ENCODE data around the gene SLC38A10.

The SLC38A10 gene

DNA sequence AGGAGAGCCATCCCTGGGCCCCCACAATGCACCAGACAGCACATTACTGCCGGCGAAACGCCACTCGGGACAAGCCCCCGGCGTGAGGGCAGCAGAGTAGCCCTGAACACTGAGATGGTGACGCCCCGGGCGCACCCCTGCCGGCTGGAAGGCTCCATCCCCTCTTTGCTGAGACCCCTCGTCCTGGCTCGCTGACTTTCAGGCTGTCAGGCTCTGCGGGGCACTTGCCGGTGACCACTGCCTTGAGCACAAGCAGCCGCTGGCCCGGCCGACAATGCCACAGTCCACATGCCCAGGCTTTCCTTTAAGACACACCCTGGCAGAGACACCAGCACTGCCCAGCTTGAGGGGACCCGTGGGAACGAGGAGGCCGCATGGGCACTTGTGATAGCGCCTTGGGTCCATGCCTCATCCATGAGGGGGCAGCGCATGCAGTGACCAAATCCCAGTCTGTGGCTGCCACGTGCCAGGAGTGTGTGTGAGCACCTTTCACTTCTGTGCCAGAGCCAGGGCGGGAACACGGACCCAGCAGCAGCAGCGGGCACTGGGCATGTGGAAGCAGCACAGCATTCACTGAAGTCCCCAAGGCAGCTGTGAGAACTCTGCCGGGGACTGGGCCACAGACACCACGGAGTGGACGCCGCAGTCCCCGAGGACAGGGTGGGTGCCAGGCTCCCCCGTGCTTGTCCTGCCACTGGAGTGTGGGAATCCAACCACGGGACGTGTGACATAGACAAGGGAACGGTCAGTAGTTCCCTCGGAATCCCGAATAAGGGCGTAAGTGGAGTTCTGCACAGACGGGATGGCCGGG, 31.5 kb downstream of the SLC38A10 start:
- DNase-seq = no peak
- Histone ChIP-seq H3K4me3 (ENCODE audit: insufficient read depth, low read depth, low read length, poor library complexity, severe bottlenecking) (no peak overlapping the region), H3K27ac (ENCODE audit: insufficient read depth, low read length, poor library complexity, severe bottlenecking) (no peak overlapping the region), H3K9me3 (ENCODE audit: control insufficient read depth, low read length) (no peaks in the 10 kb centered on the region), H3K4me1 (ENCODE audit: control insufficient read depth, insufficient read depth, low read length, poor library complexity, severe bottlenecking) (no peaks in the 10 kb centered on the region), H3K36me3 (ENCODE audit: control insufficient read depth, insufficient read depth, low read length) (peaks cover 77% of the 10 kb centered on the region), H3K27me3 (replicated peaks; ENCODE audit: control insufficient read depth, insufficient read depth, low read length, poor library complexity, severe bottlenecking) (no peaks in the 10 kb centered on the region)

DNA sequence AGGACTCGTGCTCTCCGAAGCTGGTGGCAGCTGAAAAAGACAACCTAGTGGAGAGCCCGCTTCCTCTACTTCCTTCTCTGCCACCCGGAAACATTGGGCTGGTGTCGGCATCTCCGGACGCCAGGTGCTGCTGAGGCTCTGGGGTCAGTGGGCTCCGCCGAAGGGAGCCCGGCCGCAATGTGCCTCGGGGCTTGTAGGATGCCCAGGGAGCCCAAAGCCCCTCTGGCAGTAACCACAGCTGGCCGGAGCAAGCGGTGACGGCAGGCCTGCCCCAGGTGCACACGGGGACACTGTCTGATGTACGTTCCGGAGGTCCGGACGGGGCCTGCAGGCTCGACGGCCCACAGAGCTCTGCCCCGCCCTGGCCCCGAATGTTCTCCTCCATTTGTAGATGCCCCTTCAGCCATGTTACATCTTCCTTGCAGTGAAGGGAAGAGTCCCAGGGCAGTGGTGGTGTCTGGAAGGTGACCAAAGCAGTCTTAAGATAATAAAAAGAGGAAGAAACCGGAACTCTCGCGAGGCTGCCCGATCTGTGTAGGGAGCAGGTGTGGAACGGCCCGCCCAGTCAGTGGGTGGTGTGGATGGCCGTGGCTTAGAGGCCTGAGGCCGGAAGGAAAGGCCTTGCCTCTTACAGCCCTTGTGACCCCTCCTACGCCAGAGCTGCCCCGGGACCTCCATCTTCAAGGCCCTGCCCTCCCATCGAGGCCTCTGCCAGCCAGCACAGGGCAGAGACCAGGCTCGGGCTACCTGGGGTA, 33.3 kb downstream of the SLC38A10 start:
- Histone ChIP-seq H3K4me1 (ENCODE audit: control insufficient read depth, insufficient read depth, low read length, poor library complexity, severe bottlenecking) (no peaks in the 10 kb centered on the region), H3K27me3 (replicated peaks; ENCODE audit: control insufficient read depth, insufficient read depth, low read length, poor library complexity, severe bottlenecking) (no peaks in the 10 kb centered on the region), H3K27ac (ENCODE audit: insufficient read depth, low read length, poor library complexity, severe bottlenecking) (no peak overlapping the region), H3K9me3 (ENCODE audit: control insufficient read depth, low read length) (no peaks in the 10 kb centered on the region), H3K36me3 (ENCODE audit: control insufficient read depth, insufficient read depth, low read length) (peaks cover 84% of the 10 kb centered on the region), H3K4me3 (ENCODE audit: insufficient read depth, low read depth, low read length, poor library complexity, severe bottlenecking) (no peak overlapping the region)
- no peak for DNase-seq

DNA sequence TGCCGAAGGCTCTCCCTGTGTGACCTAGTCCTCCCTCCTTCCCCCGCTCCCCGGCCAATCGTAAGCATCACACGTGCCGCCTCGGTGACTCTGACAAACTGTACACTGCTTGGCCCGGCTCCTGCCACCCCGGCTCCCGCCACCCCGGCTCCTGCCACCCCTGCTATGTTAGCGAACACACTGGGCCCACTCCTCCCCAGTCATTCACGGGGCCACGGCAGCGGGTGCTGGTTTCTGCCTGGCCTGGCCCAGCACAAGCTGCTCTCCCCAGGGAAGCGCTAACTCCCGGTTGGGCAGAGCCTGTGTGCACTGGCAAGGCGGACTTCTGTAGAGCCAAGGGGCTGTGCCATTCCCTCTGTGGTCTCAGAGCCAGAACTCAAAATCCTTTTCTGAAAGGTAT, 34.0 kb downstream of the SLC38A10 start:
- Histone ChIP-seq H3K36me3 (ENCODE audit: control insufficient read depth, insufficient read depth, low read length) (peaks cover 82% of the 10 kb centered on the region), H3K4me1 (ENCODE audit: control insufficient read depth, insufficient read depth, low read length, poor library complexity, severe bottlenecking) (no peaks in the 10 kb centered on the region)
- DNase-seq = no peak

DNA sequence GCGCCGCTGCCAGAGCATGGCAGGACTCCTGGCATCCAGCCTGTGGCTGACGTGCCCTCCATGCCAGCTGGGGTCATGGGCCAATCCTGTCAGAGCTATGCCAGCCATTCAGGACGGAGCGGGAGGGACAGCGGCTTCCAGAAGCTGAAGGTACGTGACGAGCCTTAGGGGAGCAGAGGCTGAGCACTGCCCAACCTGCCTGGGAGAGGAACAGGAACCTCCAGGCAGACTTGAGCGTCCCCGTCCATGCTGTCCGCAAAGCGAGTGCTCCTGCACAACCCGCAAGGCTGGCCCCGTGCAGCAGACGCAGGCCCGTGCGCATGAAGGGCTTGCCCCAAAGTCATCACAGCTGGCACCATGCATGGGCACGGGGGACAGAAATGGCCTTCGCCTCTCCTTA, 34.5 kb downstream of the SLC38A10 start:
- Histone ChIP-seq H3K36me3 (ENCODE audit: control insufficient read depth, insufficient read depth, low read length) (peaks cover 78% of the 10 kb centered on the region), H3K27me3 (replicated peaks; ENCODE audit: control insufficient read depth, insufficient read depth, low read length, poor library complexity, severe bottlenecking) (no peaks in the 10 kb centered on the region), H3K27ac (ENCODE audit: insufficient read depth, low read length, poor library complexity, severe bottlenecking) (no peak overlapping the region), H3K4me3 (ENCODE audit: insufficient read depth, low read depth, low read length, poor library complexity, severe bottlenecking) (no peak overlapping the region), H3K9me3 (ENCODE audit: control insufficient read depth, low read length) (no peaks in the 10 kb centered on the region), H3K4me1 (ENCODE audit: control insufficient read depth, insufficient read depth, low read length, poor library complexity, severe bottlenecking) (no peaks in the 10 kb centered on the region)
- DNase-seq = no peak

More for the DNA sequence above, 34.0 kb downstream of the SLC38A10 start:
- H3K27ac ChIP-seq (ENCODE audit: insufficient read depth, low read length, poor library complexity, severe bottlenecking) = no peak overlapping the region
- no peaks in the 10 kb centered on the region for H3K9me3 ChIP-seq (ENCODE audit: control insufficient read depth, low read length)
- H3K27me3 ChIP-seq (replicated peaks; ENCODE audit: control insufficient read depth, insufficient read depth, low read length, poor library complexity, severe bottlenecking) = no peaks in the 10 kb centered on the region
- H3K4me3 ChIP-seq (ENCODE audit: insufficient read depth, low read depth, low read length, poor library complexity, severe bottlenecking) = no peak overlapping the region

DNA sequence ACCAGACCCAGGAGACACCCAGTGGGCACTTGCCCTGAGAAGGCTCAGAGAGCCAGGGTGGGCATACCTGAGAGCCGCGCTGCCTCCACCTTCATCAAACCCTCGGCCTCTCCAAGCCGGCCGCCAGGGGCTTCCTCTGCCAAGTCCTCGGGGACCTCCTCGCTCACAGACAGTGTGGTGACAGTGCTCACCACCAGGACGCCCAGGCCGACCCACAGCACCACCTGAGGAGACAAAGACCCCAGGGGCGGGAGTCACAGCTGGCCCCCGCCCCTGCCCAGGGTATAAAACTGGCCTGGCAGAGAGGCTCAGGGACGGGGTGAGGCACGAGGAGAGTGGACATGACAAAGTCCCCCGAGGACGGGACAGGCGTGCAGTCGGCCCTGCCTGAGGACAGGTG, 34.9 kb downstream of the SLC38A10 start:
- Histone ChIP-seq H3K27ac (ENCODE audit: insufficient read depth, low read length, poor library complexity, severe bottlenecking) (no peak overlapping the region), H3K36me3 (ENCODE audit: control insufficient read depth, insufficient read depth, low read length) (peaks cover 74% of the 10 kb centered on the region), H3K27me3 (replicated peaks; ENCODE audit: control insufficient read depth, insufficient read depth, low read length, poor library complexity, severe bottlenecking) (no peaks in the 10 kb centered on the region), H3K9me3 (ENCODE audit: control insufficient read depth, low read length) (no peaks in the 10 kb centered on the region), H3K4me3 (ENCODE audit: insufficient read depth, low read depth, low read length, poor library complexity, severe bottlenecking) (no peak overlapping the region), H3K4me1 (ENCODE audit: control insufficient read depth, insufficient read depth, low read length, poor library complexity, severe bottlenecking) (no peaks in the 10 kb centered on the region)
- DNase-seq = no peak

DNA sequence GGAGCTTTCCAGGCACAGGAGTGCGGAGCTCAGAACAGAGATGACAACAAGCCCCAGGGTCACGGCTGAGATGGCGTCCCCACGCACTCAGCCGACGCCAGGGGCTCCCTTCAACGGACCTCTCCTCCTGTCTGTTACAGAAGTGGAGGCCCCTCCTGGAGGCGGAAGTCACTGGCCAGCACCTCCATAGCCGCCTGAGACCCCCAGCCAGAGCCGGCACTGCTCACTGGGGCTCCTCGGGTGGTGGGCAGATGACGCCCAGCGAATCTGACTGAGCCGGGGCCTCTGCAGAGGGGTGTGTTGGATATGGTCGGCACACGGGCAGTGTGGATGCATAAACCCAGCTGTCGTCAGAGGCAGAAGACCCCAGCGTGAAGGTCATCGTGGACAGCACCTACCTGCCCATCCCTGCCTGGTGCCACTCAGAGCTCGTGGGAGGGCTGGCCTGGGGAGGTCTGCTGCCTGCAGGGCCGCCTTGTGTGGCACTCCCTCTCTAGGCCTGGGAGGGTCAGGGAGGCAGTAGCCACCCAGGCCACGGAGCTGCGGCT, 36.0 kb downstream of the SLC38A10 start:
- DNase-seq = no peak
- H3K4me1 ChIP-seq (ENCODE audit: control insufficient read depth, insufficient read depth, low read length, poor library complexity, severe bottlenecking) = no peaks in the 10 kb centered on the region
- peaks cover 72% of the 10 kb centered on the region for H3K36me3 ChIP-seq (ENCODE audit: control insufficient read depth, insufficient read depth, low read length)
- no peak overlapping the region for H3K27ac ChIP-seq (ENCODE audit: insufficient read depth, low read length, poor library complexity, severe bottlenecking)
- no peaks in the 10 kb centered on the region for H3K9me3 ChIP-seq (ENCODE audit: control insufficient read depth, low read length)
- no peaks in the 10 kb centered on the region for H3K27me3 ChIP-seq (replicated peaks; ENCODE audit: control insufficient read depth, insufficient read depth, low read length, poor library complexity, severe bottlenecking)
- no peak overlapping the region for H3K4me3 ChIP-seq (ENCODE audit: insufficient read depth, low read depth, low read length, poor library complexity, severe bottlenecking)

DNA sequence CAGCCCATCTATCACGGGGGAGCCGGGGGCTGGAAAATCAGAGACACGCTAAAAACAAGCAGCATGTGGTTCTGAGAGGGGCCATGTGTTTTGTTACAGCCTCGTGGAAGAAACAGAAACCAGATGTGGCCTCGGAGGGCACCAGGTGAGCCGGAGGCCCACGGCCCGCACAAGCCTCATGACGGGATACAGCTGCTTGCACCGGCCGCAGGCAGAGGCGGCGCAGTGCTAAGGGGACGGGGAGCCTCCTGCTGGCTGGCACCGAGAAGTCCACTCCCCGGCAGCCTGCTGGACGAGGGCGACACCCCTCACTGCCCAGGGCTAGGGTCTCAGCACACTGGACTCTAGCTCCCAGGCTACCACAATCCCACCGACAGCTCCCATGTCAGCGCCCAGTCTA, 36.8 kb downstream of the SLC38A10 start:
- no peaks in the 10 kb centered on the region for H3K9me3 ChIP-seq (ENCODE audit: control insufficient read depth, low read length)
- H3K27me3 ChIP-seq (replicated peaks; ENCODE audit: control insufficient read depth, insufficient read depth, low read length, poor library complexity, severe bottlenecking) = no peaks in the 10 kb centered on the region
- no peak overlapping the region for H3K4me3 ChIP-seq (ENCODE audit: insufficient read depth, low read depth, low read length, poor library complexity, severe bottlenecking)
- no peak overlapping the region for H3K27ac ChIP-seq (ENCODE audit: insufficient read depth, low read length, poor library complexity, severe bottlenecking)
- peaks cover 63% of the 10 kb centered on the region for H3K36me3 ChIP-seq (ENCODE audit: control insufficient read depth, insufficient read depth, low read length)
- DNase-seq = no peak
- no peaks in the 10 kb centered on the region for H3K4me1 ChIP-seq (ENCODE audit: control insufficient read depth, insufficient read depth, low read length, poor library complexity, severe bottlenecking)

DNA sequence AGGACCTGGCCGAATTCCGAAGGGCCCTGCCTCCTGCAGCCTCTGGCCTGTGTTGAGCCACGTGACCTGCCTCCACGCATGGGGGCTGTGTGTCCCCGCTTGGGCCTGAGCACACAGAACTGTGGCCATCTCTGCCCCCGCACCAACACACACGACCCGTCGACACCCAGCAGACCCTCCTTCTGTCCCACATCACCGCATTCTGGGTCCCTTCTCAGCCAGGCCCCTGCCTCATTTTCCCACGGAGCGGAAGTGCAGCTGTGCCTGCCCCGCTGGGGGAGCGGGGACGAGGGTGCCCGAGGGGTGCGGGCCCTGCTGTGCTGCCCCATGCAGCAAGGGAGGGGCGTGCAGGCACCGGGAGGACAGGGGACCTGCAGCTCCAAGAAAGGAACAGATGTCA, 37.6 kb downstream of the SLC38A10 start:
- H3K27ac ChIP-seq (ENCODE audit: insufficient read depth, low read length, poor library complexity, severe bottlenecking) = no peak overlapping the region
- H3K36me3 ChIP-seq (ENCODE audit: control insufficient read depth, insufficient read depth, low read length) = peaks cover 63% of the 10 kb centered on the region
- DNase-seq = no peak
- no peaks in the 10 kb centered on the region for H3K4me1 ChIP-seq (ENCODE audit: control insufficient read depth, insufficient read depth, low read length, poor library complexity, severe bottlenecking)
- H3K4me3 ChIP-seq (ENCODE audit: insufficient read depth, low read depth, low read length, poor library complexity, severe bottlenecking) = no peak overlapping the region
- no peaks in the 10 kb centered on the region for H3K9me3 ChIP-seq (ENCODE audit: control insufficient read depth, low read length)
- H3K27me3 ChIP-seq (replicated peaks; ENCODE audit: control insufficient read depth, insufficient read depth, low read length, poor library complexity, severe bottlenecking) = no peaks in the 10 kb centered on the region

DNA sequence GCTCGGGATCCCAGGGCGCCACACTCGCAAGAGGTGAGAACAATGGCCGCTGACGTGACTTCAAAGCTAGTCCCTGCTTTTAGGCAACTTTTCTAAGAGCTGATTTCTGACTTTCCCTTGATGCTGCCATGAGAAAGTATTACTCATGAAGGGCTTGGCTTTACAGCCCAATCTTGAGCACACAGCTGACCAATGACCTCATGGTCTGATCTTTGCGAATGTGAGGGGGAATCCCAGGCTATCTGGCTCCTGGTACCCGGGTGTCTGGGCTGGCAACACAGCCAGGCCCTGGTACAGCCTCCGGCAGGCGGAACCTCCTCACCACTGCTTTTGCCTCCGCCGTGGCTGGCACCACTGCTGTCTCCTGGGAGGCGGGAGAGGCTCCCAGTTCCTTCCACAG, 38.5 kb downstream of the SLC38A10 start:
- Histone ChIP-seq H3K36me3 (ENCODE audit: control insufficient read depth, insufficient read depth, low read length) (peaks cover 65% of the 10 kb centered on the region), H3K27me3 (replicated peaks; ENCODE audit: control insufficient read depth, insufficient read depth, low read length, poor library complexity, severe bottlenecking) (no peaks in the 10 kb centered on the region)
- no peak for DNase-seq

More for the DNA sequence above, 38.5 kb downstream of the SLC38A10 start:
- Histone ChIP-seq H3K9me3 (ENCODE audit: control insufficient read depth, low read length) (no peaks in the 10 kb centered on the region), H3K4me3 (ENCODE audit: insufficient read depth, low read depth, low read length, poor library complexity, severe bottlenecking) (no peak overlapping the region), H3K27ac (ENCODE audit: insufficient read depth, low read length, poor library complexity, severe bottlenecking) (no peak overlapping the region), H3K4me1 (ENCODE audit: control insufficient read depth, insufficient read depth, low read length, poor library complexity, severe bottlenecking) (no peaks in the 10 kb centered on the region)

All from effector memory CD4-positive, alpha-beta T cell (primary cell).